Heart right ventricle (tissue), 16 donors: ENCODE results near the gene WBP2NL. TPM values are rescaled to one million over a fixed set of nuclear protein-coding genes. Genes with fewer than 3 reads are reported as not detected.

Source experiments
- ATAC-seq, 8 donors: fragments of 200-7000 bp; cut with Tn5 transposase; one replicate each; pipeline ENCODE4 v1.9.1; 2020; ENCODE audit warnings: mild to moderate bottlenecking in 8 of 8, moderate library complexity in 8 of 8, moderate number of reproducible peaks in 1 of 8
- DNase-seq, 2 donors: peaks; one replicate each; pipeline ENCODE4 v3.0.0-alpha.2; 2020
- H3K27ac ChIP-seq, 10 donors: fragments of 200-600 bp; sonication (generic) in 2 of 10; one replicate each; pipeline versions ENCODE4 v1.5.0 to v1.8.0; 2020 to 2022; ENCODE audit warnings: mild to moderate bottlenecking in 3 of 10
- H3K27me3 ChIP-seq, 7 donors: fragments of 200-600 bp; one replicate each; pipeline ENCODE4 v1.8.0; 2021 to 2022; ENCODE audit warnings: mild to moderate bottlenecking in 2 of 7
- H3K36me3 ChIP-seq, 9 donors: fragments of 200-600 bp; sonication (generic) in 1 of 9; one replicate each; pipeline versions ENCODE4 v1.5.0 to v1.8.0; 2020 to 2022; ENCODE audit warnings: mild to moderate bottlenecking in 2 of 9
- H3K4me1 ChIP-seq, 9 donors: fragments of 200-600 bp; sonication (generic) in 1 of 9; one replicate each; pipeline versions ENCODE4 v1.5.0 to v1.8.0; 2020 to 2022; ENCODE audit warnings: mild to moderate bottlenecking in 4 of 9
- H3K4me3 ChIP-seq, 10 donors: fragments of 200-600 bp; sonication (generic) in 2 of 10; one replicate each; pipeline versions ENCODE4 v1.5.0 to v1.8.0; 2020 to 2022; ENCODE audit warnings: mild to moderate bottlenecking in 7 of 10, moderate library complexity in 2 of 10
- H3K9me3 ChIP-seq, 11 donors: fragments of 200-600 bp in 10 of 11; sonication (generic) in 2 of 11; one replicate each; pipeline versions ENCODE4 v1.5.0 to v1.8.0; 2013 to 2022; ENCODE audit warnings: mild to moderate bottlenecking in 2 of 11, control low read depth in 1 of 11, moderate library complexity in 1 of 11
- WGBS, 2 donors: extraction: QIAGEN DNeasy Blood & Tissue Kit; methylation state at CpG; one replicate each; pipeline ENCODE4 v1.1.7; 2013; ENCODE audit warnings: inconsistent platforms in 1 of 2; 5-methylcytosine and 5-hydroxymethylcytosine counted together
- intact Hi-C, 10 donors: fragments of 100-400 bp; cut with DNase I; formaldehyde crosslinking; loops; one replicate each; pipeline versions ENCODE4 v1.11.1 to v1.14.2; 2022
- polyA plus RNA-seq, 2 donors: library from polyadenylated mRNA; stranded (reverse); fragments of 200-250 nt; gene quantifications; one replicate each; pipeline ENCODE4 v1.2.3, GENCODE V29; 2013
- total RNA-seq, 10 donors: library from RNA; stranded (reverse); fragmentation: NEBNext Ultra II Directional in 3 of 10; extraction: Animal tissue kit (Norgen Biotek cat#: 25700) in 3 of 10; gene quantifications; one replicate each; pipeline versions ENCODE4 v1.2.1 to v1.2.4, GENCODE V29; 2021 to 2023
- TF ChIP-seq, protein P1 (sequence below), 9 donors: fragments of 200-600 bp; sonication (generic) in 2 of 9; IDR thresholded peaks; one replicate each; pipeline versions ENCODE4 v1.5.0 to v1.8.0; 2021 to 2022; ENCODE audit warnings: antibody characterized with exemption in 9 of 9, mild to moderate bottlenecking in 5 of 9, moderate library complexity in 1 of 9
- donor health status: Arrhythmogenic right ventricular cardiomyopathy.
- donor health status: ischemic (EF 13 %, LVEDD 7.1; RV severe dilation, severe dysfunction).
- donor health status: healthy with polysubstance abuse.
- donor health status: DM: no; HTN: yes; CAD: no.
- donor health status: DM: no; HTN: no; CAD: no.
- donor health status: ischemic (EF 25% LVEDD 6.9; RV normal size, moderate dysfunction).
- donor health status: ischemic (EF 25% LVEDD 5.7; RV mildly dilated, moderate dysfunction).
- donor health status: healthy.
- donor health status: DM: yes; HTN: yes; CAD: no.
- donor health status: Ischemic cardiomyopathy.
- donor health status: ischemic (EF 35%, LVEDD 5.7; RV mildly dilated, moderate dysfunction).
- donor health status: nonischemic (EF 11% LVEDD 7.7; RV severe dilation, severe dysfunction).
- donor health status: DM: yes; HTN: yes; CAD: no.
- donor health status: PGD.
- donor health status: ischemic (EF 29% LVEDD 5.4; RV normal size, mild dysfunction).
- donor health status: nonischemic (EF 23%, LVEDD 6.1; RV moderate dilation, normal function).

Gene WBP2NL
- total and polyA plus RNA-seq, 12 donors = 0.09 to 0.81 (median 0.21) TPM; not detected in 5

DNA sequence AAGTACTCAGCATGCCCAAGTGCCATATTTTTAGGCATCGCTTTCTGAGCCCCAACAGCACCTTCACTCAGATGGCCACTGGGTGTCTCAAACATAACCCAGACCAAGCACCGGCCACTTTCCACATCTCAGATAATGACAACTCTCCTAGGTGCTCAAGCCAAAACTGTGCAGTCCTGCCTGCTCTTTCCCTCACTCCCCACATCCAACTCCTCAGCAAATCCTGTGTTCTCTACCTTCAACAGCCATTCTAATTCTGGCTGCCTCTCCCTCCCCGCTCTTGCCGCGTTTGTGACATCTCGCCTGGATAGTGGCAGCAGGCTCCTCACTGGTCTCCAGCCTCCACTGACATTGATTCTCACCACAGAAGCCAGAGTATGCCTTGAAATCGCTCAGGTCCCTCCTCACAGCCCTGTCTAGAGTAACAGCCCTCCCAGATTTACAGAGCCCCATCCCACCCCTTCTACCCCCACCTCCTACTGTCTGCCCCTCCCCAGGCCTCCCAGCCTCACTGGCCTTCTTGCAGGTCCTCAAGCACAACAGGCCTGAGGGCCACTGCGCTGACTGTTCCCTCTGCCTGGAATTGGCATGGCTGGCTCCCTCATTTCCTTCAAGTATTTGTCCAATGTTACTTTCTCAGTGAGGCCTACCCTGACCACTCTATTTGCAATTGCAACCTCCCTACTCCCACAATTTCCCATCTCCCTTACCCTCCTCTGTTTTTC, 74.2 kb downstream of the WBP2NL start:
- H3K27ac ChIP-seq = peak overlapping the region in 3 of 10 donors; percentile 9 to 89 (median 84)
- peaks cover 0 to 29% (median 4%) of the 10 kb centered on the region in 9 donors for H3K36me3 ChIP-seq
- H3K27me3 ChIP-seq = no peaks in the 10 kb centered on the region
- H3K4me3 ChIP-seq = no peak overlapping the region
- no peaks in the 10 kb centered on the region for H3K9me3 ChIP-seq
- TF ChIP-seq, protein P1, sequence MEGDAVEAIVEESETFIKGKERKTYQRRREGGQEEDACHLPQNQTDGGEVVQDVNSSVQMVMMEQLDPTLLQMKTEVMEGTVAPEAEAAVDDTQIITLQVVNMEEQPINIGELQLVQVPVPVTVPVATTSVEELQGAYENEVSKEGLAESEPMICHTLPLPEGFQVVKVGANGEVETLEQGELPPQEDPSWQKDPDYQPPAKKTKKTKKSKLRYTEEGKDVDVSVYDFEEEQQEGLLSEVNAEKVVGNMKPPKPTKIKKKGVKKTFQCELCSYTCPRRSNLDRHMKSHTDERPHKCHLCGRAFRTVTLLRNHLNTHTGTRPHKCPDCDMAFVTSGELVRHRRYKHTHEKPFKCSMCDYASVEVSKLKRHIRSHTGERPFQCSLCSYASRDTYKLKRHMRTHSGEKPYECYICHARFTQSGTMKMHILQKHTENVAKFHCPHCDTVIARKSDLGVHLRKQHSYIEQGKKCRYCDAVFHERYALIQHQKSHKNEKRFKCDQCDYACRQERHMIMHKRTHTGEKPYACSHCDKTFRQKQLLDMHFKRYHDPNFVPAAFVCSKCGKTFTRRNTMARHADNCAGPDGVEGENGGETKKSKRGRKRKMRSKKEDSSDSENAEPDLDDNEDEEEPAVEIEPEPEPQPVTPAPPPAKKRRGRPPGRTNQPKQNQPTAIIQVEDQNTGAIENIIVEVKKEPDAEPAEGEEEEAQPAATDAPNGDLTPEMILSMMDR (IDR thresholded peaks at IDR 0.05) = no peak
- no peak for DNase-seq
- ATAC-seq = no peak
- intact Hi-C loops = loop anchor here in 4 of 10 donors (5.0 to 10.0 kb wide), 3 partner anchors 238 to 480 kb away; partner anchors contain the start of genes SREBF2 (in 2 of the 4), MEI1 (in 1 of the 4) and SERHL2 (in 1 of the 4)
- H3K4me1 ChIP-seq = peaks cover 9 to 65% (median 36%) of the 10 kb centered on the region in 9 donors
- WGBS, 2 donors = 58 to 78% methylated on average over 8 of the region's 8 CpGs

DNA sequence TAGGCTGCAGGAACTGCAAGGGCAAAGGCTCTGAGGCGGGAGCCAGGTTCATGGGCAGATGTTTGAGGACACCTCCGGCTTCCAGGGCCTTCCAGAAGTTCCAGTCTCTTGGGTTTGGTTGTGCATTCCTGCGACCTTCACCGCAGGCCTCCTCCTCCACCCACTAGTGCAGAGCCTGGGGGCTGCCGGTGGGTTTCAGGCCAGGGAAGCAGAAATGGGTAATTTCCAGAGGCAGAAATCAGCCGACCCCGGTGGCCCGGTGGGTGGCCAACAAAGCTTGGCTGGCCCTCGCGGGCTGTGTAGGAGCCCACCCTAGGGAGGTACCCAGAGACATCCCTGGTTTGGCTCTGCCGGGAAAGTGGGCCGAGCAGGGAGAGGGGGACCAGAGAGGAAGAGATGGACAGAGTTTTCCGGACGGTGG, 75.0 kb downstream of the WBP2NL start:
- Histone ChIP-seq H3K9me3 (no peaks in the 10 kb centered on the region), H3K36me3 (peaks cover 0 to 25% (median 0%) of the 10 kb centered on the region in 9 donors), H3K27ac (peak overlapping the region; percentile 72 to 96 (median 92)), H3K4me3 (peak overlapping the region; percentile 59 to 77 (median 72)), H3K27me3 (no peaks in the 10 kb centered on the region), H3K4me1 (peaks cover 13 to 74% (median 44%) of the 10 kb centered on the region in 9 donors)
- ATAC-seq = peak in 1 of 8 donors; percentile 2
- TF ChIP-seq, protein P1 (IDR thresholded peaks at IDR 0.05) = no peak
- DNase-seq = no peak
- WGBS, 2 donors = 61 to 62% methylated on average over 14 of the region's 14 CpGs
- intact Hi-C loops = loop anchor here in 4 of 10 donors (5.0 to 10.0 kb wide), 3 partner anchors 239 to 479 kb away; partner anchors contain the start of genes SREBF2 (in 2 of the 4), MEI1 (in 1 of the 4) and SERHL2 (in 1 of the 4)

DNA sequence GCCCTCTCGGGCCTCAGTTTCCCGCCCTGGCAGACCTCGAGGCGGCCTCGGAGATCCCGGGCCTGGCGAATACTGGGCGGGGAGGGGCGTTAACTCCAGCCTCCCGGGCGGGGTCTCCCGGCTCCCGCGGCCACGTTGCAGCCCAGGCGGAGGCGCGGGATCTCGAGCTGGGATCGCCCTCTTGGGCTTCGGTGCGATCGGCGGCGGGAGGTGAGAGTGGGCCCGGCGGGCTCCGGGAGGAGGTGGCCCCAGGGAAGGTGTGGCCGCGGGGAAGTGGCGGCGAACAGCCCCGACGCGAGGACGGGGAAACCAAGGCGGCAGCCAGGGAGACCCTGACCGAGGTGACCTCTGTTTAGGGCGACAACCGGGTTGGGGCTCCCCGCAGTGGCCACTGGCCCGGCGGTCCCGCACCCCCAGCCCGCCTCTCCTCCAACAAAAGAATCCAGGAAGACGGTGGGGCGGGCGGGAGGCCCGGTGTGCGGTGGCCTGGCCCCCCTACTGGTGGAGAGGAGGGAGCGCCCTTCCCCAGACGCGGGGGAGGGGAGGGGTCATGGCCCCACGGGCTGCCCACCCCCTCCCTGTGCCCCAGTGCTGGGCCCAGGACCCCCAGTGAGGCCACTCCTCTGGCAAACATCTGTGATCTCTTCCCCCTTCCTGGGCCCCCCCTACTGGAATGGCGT, 75.7 kb downstream of the WBP2NL start, which contains the start of gene PHETA2:
Gene PHETA2 (plus strand): TSS at position 117 of the 680 bp plus-strand sequence. CDS start 3,046 bp downstream, outside the sequence.
- H3K9me3 ChIP-seq = no peaks in the 10 kb centered on the region
- ATAC-seq = peak in 2 of 8 donors; percentile 1 to 12
- intact Hi-C loops = loop anchor here in 4 of 10 donors (5.0 to 10.0 kb wide), 3 partner anchors 239 to 478 kb away; partner anchors contain the start of genes SREBF2 (in 2 of the 4), MEI1 (in 1 of the 4) and SERHL2 (in 1 of the 4)
- peak in 1 of 2 donors; percentile 68 for DNase-seq
- H3K36me3 ChIP-seq = peaks cover 0 to 25% (median 0%) of the 10 kb centered on the region in 9 donors
- H3K27ac ChIP-seq = peak within 1 kb of the TSS; percentile 72 to 96 (median 92)
- peak within 1 kb of the TSS; percentile 59 to 77 (median 72) for H3K4me3 ChIP-seq
- TF ChIP-seq, protein P1 (IDR thresholded peaks at IDR 0.05) = peak in 8 of 9 donors; percentile 11 to 51 (median 45)
- 3% methylated on average over 50 to 55 of the region's 55 CpGs for WGBS, 2 donors
- no peaks in the 10 kb centered on the region for H3K27me3 ChIP-seq
- peaks cover 14 to 77% (median 49%) of the 10 kb centered on the region in 9 donors for H3K4me1 ChIP-seq
